ENCODE data around the gene MFAP1. TPM values are rescaled to one million over a fixed set of nuclear protein-coding genes. Genes with fewer than 3 reads are reported as not detected.

The MFAP1 gene
- total and polyA plus RNA-seq, 4 donors: 7.9 to 8.3 (median 8.1) TPM

DNA sequence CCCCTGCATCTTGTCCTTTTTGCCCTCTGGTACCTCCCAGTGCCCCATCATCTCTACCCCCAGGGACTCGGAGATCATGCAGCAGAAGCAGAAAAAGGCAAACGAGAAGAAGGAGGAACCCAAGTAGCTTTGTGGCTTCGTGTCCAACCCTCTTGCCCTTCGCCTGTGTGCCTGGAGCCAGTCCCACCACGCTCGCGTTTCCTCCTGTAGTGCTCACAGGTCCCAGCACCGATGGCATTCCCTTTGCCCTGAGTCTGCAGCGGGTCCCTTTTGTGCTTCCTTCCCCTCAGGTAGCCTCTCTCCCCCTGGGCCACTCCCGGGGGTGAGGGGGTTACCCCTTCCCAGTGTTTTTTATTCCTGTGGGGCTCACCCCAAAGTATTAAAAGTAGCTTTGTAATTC, 30.8 kb downstream of the MFAP1 start (continued):
- TF ChIP-seq FOXA2 (IDR thresholded peaks at IDR 0.05) (no peak), NR2F2 (IDR thresholded peaks at IDR 0.05) (no peak), TAF1 (conservative IDR thresholded peaks at IDR 0.05) (no peak)

DNA sequence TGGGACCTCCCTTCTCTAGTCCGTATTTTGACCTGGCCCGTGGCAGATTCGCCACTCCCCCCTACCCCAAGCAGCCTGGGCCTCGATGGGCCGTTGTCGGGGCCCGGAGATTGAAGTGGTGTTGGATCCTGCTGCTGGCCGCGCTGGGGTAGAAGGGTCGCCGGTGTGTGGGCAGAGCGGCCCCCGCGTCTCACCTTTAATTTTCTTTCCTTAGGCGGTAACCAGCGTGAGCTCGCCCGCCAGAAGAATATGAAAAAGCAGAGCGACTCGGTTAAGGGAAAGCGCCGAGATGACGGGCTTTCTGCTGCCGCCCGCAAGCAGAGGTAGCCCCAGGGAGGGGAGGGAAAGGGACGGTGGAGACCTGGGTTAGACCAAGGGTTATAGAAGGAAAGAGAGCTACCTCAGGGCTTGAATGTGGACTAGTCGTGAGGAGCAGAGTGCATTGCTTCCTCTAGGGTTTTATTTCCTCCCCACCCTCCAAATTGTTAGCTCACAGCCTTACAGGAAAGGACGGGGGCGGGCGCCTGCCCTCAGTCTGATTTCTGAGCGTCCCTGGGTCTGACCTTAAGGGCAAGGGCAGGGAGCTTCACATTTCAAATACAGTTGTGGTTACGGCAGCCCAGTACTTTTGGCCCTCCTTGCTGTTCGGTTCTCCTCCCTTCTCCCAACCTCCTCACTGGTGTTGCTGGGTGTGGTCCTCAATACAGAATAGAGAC, 31.6 kb downstream of the MFAP1 start:
- H3K9ac ChIP-seq (ENCODE audit: low read depth in 1 of 2, low read length in 2 of 2): peak overlapping the region; percentile 89 to 93
- peak overlapping the region; percentile 96 to 98 for H3K27ac ChIP-seq (ENCODE audit: low read depth in 1 of 2, low read length in 2 of 2)
- TF ChIP-seq HNF4G (IDR thresholded peaks at IDR 0.05): no peak
- TF ChIP-seq, protein P1, sequence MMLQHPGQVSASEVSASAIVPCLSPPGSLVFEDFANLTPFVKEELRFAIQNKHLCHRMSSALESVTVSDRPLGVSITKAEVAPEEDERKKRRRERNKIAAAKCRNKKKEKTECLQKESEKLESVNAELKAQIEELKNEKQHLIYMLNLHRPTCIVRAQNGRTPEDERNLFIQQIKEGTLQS (IDR thresholded peaks at IDR 0.05): no peak
- TF ChIP-seq JUND (IDR thresholded peaks at IDR 0.05): no peak
- peak in 1 of 2 donors; percentile 62 for TF ChIP-seq HNF4A (conservative IDR thresholded peaks at IDR 0.05)
- TF ChIP-seq, protein P2, sequence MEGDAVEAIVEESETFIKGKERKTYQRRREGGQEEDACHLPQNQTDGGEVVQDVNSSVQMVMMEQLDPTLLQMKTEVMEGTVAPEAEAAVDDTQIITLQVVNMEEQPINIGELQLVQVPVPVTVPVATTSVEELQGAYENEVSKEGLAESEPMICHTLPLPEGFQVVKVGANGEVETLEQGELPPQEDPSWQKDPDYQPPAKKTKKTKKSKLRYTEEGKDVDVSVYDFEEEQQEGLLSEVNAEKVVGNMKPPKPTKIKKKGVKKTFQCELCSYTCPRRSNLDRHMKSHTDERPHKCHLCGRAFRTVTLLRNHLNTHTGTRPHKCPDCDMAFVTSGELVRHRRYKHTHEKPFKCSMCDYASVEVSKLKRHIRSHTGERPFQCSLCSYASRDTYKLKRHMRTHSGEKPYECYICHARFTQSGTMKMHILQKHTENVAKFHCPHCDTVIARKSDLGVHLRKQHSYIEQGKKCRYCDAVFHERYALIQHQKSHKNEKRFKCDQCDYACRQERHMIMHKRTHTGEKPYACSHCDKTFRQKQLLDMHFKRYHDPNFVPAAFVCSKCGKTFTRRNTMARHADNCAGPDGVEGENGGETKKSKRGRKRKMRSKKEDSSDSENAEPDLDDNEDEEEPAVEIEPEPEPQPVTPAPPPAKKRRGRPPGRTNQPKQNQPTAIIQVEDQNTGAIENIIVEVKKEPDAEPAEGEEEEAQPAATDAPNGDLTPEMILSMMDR (IDR thresholded peaks at IDR 0.05; ENCODE audit: low read depth, low read length, missing input control): peak; percentile 15
- peak in 1 of 2 donors; percentile 56 for TF ChIP-seq EGR1 (IDR thresholded peaks at IDR 0.05; ENCODE audit: low read depth in 2 of 2)
- TF ChIP-seq, protein P3, sequence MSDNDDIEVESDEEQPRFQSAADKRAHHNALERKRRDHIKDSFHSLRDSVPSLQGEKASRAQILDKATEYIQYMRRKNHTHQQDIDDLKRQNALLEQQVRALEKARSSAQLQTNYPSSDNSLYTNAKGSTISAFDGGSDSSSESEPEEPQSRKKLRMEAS (IDR thresholded peaks at IDR 0.05): no peak
- peak in 1 of 2 donors; percentile 46 for TF ChIP-seq RXRA (IDR thresholded peaks at IDR 0.05)
- TF ChIP-seq FOXA1 (IDR thresholded peaks at IDR 0.05): no peak
- peaks cover 0 to 22% (median 16%) of the 10 kb centered on the region in 4 donors for H3K36me3 ChIP-seq (ENCODE audit: control insufficient read depth in 4 of 4, insufficient read depth in 3 of 4, low read depth in 1 of 4, low read length in 3 of 4)
- H3K4me1 ChIP-seq (ENCODE audit: control insufficient read depth in 4 of 4, insufficient read depth in 4 of 4, low read length in 3 of 4): peaks cover 3 to 18% (median 12%) of the 10 kb centered on the region in 4 donors
- peak overlapping the region; percentile 72 to 96 (median 93) for H3K4me3 ChIP-seq (ENCODE audit: low read depth in 1 of 3, low read length in 3 of 3)
- no peaks in the 10 kb centered on the region for H3K9me3 ChIP-seq (ENCODE audit: control insufficient read depth in 4 of 4, low read length in 3 of 4)
- WGBS: 2% methylated on average over 33 of the region's 33 CpGs
- DNase-seq (ENCODE audit: low spot score): peak; percentile 64
- no peaks in the 10 kb centered on the region for H3K27me3 ChIP-seq (ENCODE audit: control insufficient read depth in 4 of 4, insufficient read depth in 4 of 4, low read length in 3 of 4)

DNA sequence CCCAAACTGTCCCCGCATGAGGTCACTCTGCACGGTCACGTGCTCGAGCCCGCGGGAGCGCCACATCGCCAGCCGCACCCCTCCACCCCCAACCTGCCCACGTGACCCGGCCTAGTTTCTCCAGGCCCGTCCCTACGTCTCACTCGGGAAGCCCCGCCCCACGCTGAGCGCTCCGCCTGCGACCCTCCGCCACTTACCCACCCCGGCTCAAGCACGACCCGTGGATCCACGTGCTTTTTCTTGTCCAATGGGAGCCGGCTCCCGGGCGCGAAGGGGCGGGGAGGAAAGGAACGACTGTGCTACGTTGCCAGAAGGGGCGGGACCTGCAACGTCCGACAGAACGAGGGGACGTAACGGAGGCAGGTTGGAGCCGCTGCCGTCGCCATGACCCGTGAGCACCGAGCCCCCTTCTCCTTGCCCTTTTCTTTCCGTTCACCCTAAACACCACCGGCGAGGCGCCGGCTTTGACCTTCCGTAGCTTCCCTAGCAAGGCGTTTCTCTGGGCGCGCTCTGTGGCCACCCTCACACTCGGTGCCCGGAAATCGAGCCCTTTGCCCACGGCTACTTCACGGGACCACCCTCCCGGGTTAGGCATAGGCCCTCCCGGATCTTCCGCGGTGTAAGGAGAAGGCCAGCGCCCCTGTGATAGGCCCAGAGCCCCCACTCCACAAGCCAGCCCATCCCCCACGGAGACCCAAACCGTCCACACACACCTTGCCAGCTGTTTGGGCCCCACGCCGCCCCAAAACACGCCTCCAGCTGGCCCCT, 32.3 kb downstream of the MFAP1 start, which contains the start of gene SERF2:
Gene SERF2, plus strand, starts transcription at position 328 of the 768 bp plus-strand sequence. Its CDS starts 57 bp downstream, at position 385.
- Histone ChIP-seq H3K36me3 (ENCODE audit: control insufficient read depth in 4 of 4, insufficient read depth in 3 of 4, low read depth in 1 of 4, low read length in 3 of 4) (peaks cover 0 to 22% (median 16%) of the 10 kb centered on the region in 4 donors), H3K27me3 (ENCODE audit: control insufficient read depth in 4 of 4, insufficient read depth in 4 of 4, low read length in 3 of 4) (no peaks in the 10 kb centered on the region), H3K27ac (ENCODE audit: low read depth in 1 of 2, low read length in 2 of 2) (peak within 1 kb of the TSS; percentile 96 to 98), H3K4me3 (ENCODE audit: low read depth in 1 of 3, low read length in 3 of 3) (peak within 1 kb of the TSS; percentile 72 to 96 (median 93)), H3K9ac (ENCODE audit: low read depth in 1 of 2, low read length in 2 of 2) (peak within 1 kb of the TSS; percentile 89 to 93), H3K4me1 (ENCODE audit: control insufficient read depth in 4 of 4, insufficient read depth in 4 of 4, low read length in 3 of 4) (peaks cover 3 to 18% (median 12%) of the 10 kb centered on the region in 4 donors), H3K9me3 (ENCODE audit: control insufficient read depth in 4 of 4, low read length in 3 of 4) (no peaks in the 10 kb centered on the region)
- WGBS: under 1% methylated on average over 66 of the region's 66 CpGs
- DNase-seq (ENCODE audit: low spot score): peak; percentile 100
- TF ChIP-seq FOXA1 (IDR thresholded peaks at IDR 0.05) (peak; percentile 9), HNF4A (conservative IDR thresholded peaks at IDR 0.05) (peak; percentile 26 to 28), GABPA (IDR thresholded peaks at IDR 0.05 in 1 of 2, conservative IDR thresholded peaks at IDR 0.05 in 1 of 2) (peak in 1 of 2 donors; percentile 48), RAD21 (IDR thresholded peaks at IDR 0.05) (no peak), EGR1 (IDR thresholded peaks at IDR 0.05; ENCODE audit: low read depth in 2 of 2) (peak in 1 of 2 donors; percentile 75), HNF4G (IDR thresholded peaks at IDR 0.05) (no peak), TAF1 (conservative IDR thresholded peaks at IDR 0.05) (peak; percentile 48), SP1 (IDR thresholded peaks at IDR 0.05) (peak; percentile 78), JUND (IDR thresholded peaks at IDR 0.05) (peak in 1 of 2 donors; percentile 83), FOXA2 (IDR thresholded peaks at IDR 0.05) (no peak), RXRA (IDR thresholded peaks at IDR 0.05) (peak in 1 of 2 donors; percentile 26)
- TF ChIP-seq, protein P2 (IDR thresholded peaks at IDR 0.05; ENCODE audit: low read depth, low read length, missing input control): no peak
- TF ChIP-seq, protein P1 (IDR thresholded peaks at IDR 0.05): no peak
- TF ChIP-seq, protein P4, sequence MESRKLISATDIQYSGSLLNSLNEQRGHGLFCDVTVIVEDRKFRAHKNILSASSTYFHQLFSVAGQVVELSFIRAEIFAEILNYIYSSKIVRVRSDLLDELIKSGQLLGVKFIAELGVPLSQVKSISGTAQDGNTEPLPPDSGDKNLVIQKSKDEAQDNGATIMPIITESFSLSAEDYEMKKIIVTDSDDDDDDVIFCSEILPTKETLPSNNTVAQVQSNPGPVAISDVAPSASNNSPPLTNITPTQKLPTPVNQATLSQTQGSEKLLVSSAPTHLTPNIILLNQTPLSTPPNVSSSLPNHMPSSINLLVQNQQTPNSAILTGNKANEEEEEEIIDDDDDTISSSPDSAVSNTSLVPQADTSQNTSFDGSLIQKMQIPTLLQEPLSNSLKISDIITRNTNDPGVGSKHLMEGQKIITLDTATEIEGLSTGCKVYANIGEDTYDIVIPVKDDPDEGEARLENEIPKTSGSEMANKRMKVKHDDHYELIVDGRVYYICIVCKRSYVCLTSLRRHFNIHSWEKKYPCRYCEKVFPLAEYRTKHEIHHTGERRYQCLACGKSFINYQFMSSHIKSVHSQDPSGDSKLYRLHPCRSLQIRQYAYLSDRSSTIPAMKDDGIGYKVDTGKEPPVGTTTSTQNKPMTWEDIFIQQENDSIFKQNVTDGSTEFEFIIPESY (IDR thresholded peaks at IDR 0.05): no peak

Data from liver (tissue), 9 donors.